Middle frontal gyrus (tissue), 1 donor: ENCODE measurements around the gene GALNT16.

ENCODE experiments used
- DNase-seq: peaks from one replicate; pipeline ENCODE4 v3.0.0-alpha.2; 2015; ENCODE audit warnings: low spot score; ENCODE audit errors: extremely low spot score

GALNT16 gene

DNA sequence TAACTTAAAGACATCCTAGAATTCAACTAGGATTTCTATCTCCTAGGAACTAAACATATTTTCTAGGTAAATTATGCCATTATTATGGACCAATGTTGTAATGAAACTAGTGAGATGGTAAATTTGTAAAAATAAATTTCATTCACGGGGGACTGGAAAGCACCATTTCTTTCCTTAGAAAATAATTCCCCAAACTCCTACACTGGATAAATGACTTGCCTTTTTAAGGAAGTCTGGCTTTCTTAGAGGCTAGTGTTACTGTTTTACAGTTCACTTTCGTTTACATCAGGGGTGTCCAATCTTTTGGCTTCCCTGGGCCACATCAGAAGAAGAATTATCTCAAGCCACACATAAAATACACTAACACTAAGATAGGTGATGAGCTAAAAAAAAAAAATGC is 141.9 kb downstream of the GALNT16 start:
- DNase-seq, result no peak

GRCh38 chr14:69404478-69404877 is 144.5 kb downstream of the GALNT16 start:
- no peak for DNase-seq

DNA sequence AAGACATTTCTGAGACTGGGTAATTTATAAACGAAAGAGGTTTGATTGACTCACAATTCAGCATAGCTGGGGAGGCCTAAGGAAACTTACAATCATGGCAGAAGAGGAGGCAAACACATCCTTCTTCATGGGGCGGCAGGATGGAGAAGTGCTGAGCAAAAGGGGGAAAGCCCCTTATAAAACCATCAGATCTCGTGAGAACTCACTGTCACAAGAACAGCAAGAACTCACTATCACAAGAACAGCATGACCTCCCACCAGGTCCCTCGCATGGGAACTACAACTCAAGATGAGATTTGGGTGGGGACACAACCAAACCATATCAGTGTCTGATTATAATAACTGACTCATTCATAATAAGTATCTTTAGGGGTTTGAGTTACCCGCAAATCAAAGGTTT is 144.9 kb downstream of the GALNT16 start:
- no peak for DNase-seq

GRCh38 chr14:69405762-69406161 is 145.8 kb downstream of the GALNT16 start:
- no peak for DNase-seq
